Retinal pigment epithelial cell (primary cell): ENCODE results near the gene L3MBTL4.
"Not testable (repeated sequence)": the region's sequence is repeated elsewhere in the genome, so short reads cannot be mapped to it uniquely, and the experiment has no call there.

Source experiments
- DNase-seq: peaks from one replicate; pipeline ENCODE4 v3.0.0-alpha.2; 2010; ENCODE audit warnings: low read depth
- H3K4me3 ChIP-seq: 2 replicates; pipeline ENCODE4 v1.5.1; 2011; ENCODE audit warnings: mild to moderate bottlenecking, low read length, control low read depth, moderate library complexity
- CTCF ChIP-seq: conservative IDR thresholded peaks from 2 replicates; pipeline ENCODE4 v1.5.1; 2011; ENCODE audit warnings: low read depth, low read length, control low read depth, inconsistent platforms

Gene L3MBTL4

GRCh38 chr18:6414118-6414722, 491 bp downstream of the L3MBTL4 start:
- DNase-seq: no peak

GRCh38 chr18:6413579-6414117, 1.1 kb downstream of the L3MBTL4 start:
- peak overlapping the region; percentile 52 for H3K4me3 ChIP-seq
- TF ChIP-seq CTCF: no peak
- no peak for DNase-seq

More at GRCh38 chr18:6414118-6414722, 491 bp downstream of the L3MBTL4 start:
- no peak for TF ChIP-seq CTCF
- peak overlapping the region; percentile 52 for H3K4me3 ChIP-seq

- H3K4me3 ChIP-seq: no peak overlapping the region
- TF ChIP-seq CTCF: no peak
- no peak for DNase-seq
These were observed 1.7 kb downstream of the L3MBTL4 start for GRCh38 chr18:6412933-6413472.

- no peak for TF ChIP-seq CTCF
- no peak overlapping the region for H3K4me3 ChIP-seq
- DNase-seq: no peak
These were observed 3.3 kb downstream of the L3MBTL4 start for GRCh38 chr18:6411382-6411781.

- no peak for TF ChIP-seq CTCF
- no peak overlapping the region for H3K4me3 ChIP-seq
- no peak for DNase-seq
These were observed 4.8 kb downstream of the L3MBTL4 start for GRCh38 chr18:6409933-6410332.

- not testable (repeated sequence) for DNase-seq, H3K4me3 ChIP-seq
These were observed 6.2 kb downstream of the L3MBTL4 start for GRCh38 chr18:6408543-6408942.

GRCh38 chr18:6406910-6407470, 7.7 kb downstream of the L3MBTL4 start:
- no peak for DNase-seq
- H3K4me3 ChIP-seq: no peak overlapping the region
- no peak for TF ChIP-seq CTCF
